Fibroblast of skin of right biceps (primary cell): ENCODE data around the gene RTKN.
"Not testable (repeated sequence)": the region's sequence is repeated elsewhere in the genome, so short reads cannot be mapped to it uniquely, and the experiment has no call there.

Experiments
- DNase-seq: peaks from one replicate; pipeline ENCODE4 v3.0.0-alpha.2; 2013

RTKN gene

GRCh38 chr2:74436848-74437695, 4.7 kb downstream of the RTKN start:
- peak; percentile 22 for DNase-seq

GRCh38 chr2:74436111-74436805, 5.5 kb downstream of the RTKN start:
- DNase-seq = no peak

DNA sequence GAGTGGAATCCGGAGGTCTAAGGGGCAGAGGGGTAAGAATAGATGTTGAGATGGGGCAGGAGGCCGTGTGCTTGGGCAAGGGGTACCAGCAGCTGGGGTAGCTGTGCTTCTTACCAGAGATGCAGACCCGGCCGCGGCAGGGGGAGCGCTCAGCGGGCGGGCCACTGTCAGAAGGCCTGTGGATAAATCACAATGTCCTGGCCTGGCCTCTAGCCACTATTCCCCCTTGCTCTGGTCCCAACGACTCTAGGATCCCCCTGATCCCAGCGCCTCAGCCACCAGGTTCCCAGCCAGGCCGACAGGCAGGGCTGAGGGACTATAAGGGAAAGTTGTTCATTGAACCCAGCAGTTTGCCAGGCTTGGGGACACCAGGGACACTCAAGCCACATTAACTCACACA, 11.2 kb downstream of the RTKN start:
- DNase-seq = no peak

DNA sequence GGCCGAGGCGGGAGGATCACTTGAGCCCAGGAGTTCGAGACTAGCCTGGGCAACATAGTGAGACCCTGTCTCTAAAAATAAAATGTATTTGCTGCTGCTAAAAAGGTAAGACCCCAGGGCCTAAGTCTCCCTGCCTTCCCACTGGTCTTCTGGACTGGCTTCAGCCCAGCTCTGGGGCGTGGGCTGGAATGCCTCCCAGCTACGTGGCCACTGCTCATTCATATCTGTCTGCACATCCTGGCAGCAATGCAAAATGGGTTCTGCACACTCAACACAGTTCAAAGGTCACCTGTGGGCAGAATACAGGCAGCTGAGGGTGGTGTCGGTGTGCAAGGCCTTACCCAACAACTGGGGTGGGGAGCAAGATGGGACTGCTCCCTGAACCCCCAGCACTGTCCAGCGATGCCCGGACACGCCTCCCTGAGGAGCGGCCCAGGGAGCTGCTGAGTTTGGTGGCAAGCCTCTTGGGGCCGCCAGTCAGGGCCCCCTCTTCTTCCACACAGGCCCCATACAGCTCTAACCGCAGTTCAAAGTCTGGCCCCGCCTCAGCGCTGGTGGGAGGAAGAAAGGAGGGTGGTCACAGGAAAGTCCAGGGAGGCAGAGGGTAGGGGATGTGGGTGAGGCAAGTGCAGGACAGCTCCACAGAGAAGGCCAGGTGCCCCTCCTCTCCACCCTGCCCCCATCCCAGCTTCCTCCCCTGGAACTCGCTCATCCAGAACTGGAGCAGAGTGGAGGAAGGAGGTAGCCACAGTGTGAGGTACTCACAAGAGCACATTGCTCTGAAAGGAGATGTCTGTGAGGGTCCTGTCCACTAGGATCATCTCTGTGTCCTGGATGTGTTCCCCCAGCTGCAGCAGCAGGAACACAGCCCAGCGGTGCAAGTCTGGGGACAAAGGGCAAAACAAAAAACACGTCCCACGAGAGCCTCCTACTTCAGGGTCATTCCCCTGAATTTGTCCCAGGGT, 12.0 kb downstream of the RTKN start:
- DNase-seq = no peak

- no peak for DNase-seq
Observed at GRCh38 chr2:74428675-74429074, 13.1 kb downstream of the RTKN start.

DNA sequence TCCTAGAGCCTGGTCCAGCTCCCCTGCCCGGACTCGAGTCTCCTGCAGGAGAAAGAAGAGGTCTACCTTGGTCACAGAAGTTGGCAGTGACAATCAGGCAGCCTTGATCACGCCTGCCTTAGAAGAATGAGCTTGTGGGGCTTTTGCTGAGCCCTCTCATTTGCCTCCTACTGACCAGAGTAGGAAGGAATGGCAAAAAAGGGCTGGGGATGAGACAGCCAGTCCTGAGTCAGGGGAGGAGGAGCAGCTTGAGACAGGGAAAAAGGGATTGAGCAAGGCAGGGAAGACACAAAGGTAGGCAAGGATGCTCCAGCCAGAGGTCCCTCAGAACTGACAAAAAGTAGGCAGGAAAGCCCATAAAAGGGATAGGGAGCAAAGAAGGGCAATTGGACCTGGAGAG, 14.2 kb downstream of the RTKN start:
- DNase-seq = no peak

DNA sequence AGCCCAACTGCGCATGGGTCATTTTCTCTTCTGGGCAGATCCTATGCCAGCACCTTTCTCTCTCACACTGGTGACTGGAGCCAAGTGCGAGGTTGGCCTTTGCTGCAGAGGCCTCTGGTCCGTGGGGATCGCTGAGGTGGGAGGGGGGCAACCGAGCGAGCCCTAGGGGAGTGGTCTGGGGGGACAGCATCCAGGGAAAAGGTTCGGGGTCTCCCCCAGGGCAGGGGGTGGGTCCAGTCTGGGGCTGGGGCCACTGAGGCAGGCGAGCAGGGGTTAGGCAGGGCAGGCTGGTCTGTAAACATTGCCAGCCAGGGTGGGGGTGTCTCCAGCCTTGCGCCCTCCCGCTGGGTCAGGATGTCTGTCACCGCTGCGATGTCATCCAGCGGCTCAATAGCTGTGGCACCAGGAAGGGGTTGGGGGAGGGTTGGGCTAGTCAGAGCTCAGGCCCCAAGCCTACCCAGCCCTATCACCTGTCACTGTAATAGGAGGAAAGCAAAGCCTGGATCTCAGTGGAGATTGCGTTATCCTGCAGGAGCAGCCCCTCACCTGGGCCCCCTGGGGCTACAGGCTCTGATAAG, 15.5 kb downstream of the RTKN start:
- DNase-seq = no peak

DNA sequence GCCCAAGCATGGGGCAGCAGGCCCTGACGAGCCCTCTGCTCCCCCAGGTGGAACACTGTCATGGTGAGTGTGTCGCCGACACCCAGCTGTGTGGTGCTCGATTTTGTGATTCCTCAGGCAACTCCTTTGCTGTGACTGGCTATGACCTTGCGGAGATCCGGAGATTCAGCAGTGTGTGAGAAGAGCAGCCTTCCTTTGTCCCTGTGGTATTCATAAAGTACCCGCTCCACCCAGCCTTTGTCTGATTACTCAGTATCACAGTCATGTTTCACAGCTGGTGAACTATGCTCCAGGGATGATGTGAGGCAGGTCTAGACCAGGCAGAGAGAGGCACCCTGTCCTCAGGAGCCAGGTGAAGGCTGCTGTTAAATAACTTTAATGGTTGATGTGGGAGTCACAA, 16.2 kb downstream of the RTKN start:
- no peak for DNase-seq

DNA sequence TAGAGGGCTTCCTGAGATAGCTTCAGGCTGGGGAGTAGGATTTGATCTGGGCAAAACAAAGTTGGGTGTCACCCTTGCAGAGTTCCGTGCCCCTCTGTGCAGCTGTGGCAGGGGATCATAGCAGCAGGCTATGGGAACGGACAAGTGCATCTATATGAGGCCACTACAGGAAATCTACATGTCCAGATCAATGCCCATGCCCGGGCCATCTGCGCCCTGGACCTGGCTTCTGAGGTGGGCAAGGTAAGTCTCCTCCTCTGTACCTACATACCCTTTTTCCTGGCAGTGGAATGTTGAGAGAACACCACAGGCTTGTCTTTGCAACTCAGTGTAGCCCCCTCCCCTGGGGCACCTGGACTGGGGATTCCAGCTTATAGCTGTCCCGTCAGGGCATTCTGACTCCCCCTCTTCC, 16.7 kb downstream of the RTKN start:
- no peak for DNase-seq

DNA sequence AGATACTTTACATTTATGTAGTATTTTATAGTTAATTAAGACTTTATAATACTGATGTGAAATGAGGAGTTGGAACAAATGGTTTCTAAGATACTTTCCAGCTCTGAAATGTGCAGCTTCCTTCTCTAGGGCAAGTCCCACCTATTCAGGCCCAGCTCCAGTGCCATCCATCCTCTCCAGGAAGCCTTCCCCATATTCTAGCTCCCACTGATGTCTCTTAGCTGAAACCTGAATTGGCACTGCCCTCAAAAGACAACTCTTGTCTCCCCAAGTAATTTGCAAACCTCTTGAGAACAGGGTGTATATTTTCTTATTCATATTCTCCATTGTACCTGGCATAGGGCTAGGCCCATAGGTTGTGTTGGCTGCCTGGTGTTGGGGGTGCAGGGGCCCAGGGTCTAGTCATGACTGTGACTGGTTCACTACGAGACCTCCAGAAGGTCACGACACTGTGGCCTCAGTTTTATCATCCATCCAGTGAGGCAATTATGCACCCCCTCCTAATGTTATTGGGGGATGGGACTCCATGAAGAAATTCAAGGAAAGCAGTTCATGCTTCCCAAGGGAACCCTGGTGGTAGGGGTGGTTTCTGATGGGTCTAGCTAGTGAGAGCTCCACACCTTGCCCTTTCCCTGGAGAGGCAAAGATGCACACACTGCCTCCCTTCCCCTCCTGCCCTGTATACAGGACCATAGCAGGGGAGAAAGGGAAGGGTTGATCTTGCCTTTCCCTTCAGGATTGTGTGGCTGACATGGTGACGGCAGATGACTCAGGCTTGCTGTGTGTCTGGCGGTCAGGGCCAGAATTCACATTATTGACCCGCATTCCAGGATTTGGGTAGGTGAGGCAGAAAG, 17.4 kb downstream of the RTKN start:
- no peak for DNase-seq

DNA sequence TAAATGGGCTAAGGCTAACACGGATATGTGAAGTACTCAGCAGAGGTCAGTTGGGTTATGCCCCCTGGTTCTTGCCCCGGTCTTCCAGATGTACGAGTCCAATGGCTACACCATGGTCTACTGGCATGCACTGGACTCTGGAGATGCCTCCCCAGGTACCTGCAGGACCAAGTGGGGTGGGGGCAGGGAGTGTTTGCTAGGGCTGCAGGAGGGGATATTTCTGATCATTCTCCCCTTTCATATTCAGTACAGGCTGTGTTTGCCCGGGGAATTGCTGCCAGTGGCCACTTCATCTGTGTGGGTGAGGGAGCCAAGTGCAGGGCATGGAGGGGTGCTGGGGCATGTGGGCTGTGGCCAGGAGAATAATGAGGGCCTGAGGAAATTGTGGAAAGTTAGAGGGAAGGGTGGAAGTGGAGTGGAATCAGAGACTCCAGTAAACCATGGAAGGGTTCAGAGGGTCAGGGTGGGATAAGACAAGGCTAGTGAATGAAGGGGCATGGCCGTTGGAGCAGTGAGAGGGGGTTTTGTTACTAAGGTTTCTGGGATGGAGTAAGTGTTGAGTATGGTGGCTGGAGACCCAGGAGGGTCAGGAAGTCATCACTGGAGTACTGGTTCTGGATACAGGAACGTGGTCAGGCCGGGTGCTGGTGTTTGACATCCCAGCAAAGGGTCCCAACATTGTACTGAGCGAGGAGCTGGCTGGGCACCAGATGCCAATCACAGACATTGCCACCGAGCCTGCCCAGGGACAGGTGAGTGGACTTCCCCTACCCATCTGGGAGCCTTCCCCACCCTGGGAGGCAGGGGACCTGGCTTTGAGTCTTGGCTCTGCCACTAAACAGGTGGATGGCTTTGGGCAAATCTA, 18.3 kb downstream of the RTKN start:
- DNase-seq = no peak

DNA sequence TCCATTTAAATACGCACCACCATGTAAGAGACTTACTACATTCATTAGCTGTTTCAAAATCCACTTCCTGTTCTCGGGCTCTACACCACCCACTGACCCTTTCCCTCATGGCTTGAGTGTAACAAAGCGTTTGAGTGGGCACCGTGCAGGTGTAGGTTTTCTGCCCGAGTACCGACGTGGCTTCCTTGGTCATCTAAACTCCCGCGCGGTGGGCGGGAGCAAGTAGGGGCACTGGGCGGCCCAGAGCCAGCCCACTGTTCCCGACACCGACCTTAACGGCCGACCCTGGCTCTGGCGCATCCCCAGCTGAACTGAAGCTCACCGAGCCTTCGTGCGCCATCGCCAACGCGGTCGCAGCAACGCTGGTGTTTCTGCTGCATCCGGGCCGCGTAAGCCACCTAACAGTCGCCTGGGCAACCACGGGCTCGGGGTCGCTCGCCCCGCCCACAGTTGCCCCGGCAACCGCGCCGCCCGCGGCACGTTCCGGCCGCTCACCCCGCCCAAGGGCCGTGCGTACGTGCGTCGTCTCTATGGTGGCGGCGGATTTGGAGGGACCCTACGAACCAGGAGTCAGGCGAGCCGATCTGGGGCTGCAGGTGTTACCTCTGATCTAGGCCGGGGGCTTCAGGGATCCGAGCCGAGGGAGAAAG, 20.4 kb downstream of the RTKN start, which contains the start of the genes C2orf81 and WDR54:
TSS of gene C2orf81 (minus strand) at position 399 of the 650 bp plus-strand sequence. CDS start at position 340, 59 bp downstream.
TSS of gene WDR54 (plus strand) at position 510 of the 650 bp plus-strand sequence. CDS start 424 bp downstream, outside the sequence.
- DNase-seq = peak; percentile 89

DNA sequence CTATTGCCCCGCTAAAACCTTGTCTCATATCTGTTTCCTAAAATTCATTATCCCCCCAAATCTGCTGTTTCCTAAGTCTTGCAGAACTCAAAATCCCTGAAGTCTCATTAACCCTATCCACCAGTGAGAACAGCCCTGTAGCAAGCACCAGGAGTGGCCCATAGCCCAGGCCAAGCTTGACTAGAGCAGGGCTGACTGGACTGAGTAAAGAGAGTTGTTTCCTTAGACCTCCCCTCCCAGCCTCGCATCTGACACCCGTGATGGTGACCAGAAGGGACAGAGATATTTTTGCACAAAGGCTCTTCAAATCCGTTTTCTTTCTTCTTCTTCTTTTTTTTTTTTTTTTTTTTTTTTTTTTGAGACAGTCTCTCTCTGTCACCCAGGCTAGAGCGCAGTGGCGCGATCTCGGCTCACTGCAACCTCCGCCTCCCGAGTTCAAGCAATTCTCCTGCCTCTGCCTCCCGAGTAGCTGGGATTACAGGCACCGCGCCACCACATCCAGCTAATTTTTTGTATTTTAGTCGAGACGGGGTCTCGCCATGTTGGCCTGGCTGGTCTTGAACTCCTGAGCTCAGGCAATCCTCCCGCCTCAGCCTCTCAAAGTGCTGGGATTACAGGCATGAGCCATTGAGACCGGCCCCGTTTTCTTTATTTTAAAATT, 21.2 kb downstream of the RTKN start:
- DNase-seq = not testable (repeated sequence)

DNA sequence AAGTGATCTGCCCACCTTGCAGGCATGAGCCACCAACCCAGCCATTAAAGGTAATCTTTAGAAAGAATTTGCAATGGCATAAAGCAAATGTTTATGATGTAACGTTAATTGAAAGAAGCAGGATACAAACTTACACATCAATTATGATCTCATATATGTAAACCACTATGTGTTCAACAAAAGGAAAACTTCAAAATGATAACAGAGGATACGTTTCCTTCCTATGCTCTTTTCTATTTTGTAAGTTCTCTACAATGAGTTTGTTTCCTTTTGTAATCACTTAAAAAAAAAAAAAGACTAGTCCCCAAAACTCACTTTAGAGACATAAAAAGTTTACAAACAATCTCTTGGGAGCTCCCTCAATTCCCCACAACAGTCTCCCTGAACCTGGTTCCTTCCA, 21.7 kb downstream of the RTKN start:
- DNase-seq = no peak

DNA sequence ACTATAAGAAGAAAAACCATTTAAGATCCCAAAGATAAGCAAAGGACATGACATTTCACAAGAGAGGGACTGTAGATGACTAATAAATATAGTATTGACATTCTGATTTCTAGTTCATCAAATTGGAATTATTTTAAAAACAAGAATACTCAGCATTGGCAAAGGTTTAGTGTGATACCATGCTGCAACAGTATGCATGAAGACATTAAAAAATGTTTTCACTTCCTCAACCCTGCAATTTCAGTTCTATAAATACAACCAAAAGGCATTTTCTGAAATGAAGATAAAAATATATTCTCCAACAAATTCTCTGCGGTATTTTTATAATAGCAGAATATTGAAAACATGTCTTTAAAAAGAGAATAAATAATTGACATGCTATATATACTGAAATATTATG, 22.4 kb downstream of the RTKN start:
- DNase-seq = no peak

GRCh38 chr2:74418312-74418711, 23.4 kb downstream of the RTKN start:
- DNase-seq = no peak

DNA sequence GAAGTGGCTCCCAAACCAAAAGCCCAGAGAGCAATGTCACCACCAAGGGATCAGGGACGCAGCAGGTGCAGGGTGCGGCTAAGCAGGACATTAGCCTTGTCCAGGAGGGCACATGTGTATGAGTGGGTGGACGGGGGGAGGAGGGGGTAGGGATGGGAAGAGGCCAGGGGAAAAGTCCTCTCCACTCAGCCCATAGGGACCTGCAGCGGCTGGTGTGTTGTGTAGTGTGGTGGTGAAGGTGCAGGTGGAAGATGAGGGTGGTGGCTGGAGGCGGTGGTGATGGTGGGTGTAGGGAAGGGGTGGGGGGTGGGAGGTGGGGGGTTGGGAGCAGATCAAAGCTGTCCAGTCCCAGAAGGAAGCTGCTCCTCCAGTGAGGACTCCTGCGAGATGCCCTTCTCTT, 24.0 kb downstream of the RTKN start:
- DNase-seq = no peak

DNA sequence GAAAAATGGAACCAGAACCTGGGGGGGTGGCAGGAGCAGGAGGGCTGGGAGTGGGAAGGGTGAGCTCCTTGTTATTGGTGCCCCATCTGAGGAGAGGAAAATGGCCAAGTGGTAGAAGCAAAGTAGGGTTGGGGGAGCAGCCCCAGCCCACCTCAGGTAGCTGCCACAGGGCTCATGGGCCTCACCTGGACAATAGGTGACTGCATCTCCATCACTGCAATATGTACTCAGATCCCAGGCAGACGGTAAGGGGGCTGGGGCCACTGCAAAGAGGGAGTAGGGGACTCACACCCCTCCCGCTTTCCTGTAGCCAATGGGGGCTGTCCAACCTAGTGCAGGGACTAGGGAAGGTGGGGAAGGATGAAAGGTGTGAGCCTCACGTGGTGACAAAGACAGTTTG, 24.5 kb downstream of the RTKN start:
- no peak for DNase-seq

GRCh38 chr2:74416778-74417177, 25.0 kb downstream of the RTKN start:
- DNase-seq = no peak
